GM18861 (cell line): ENCODE data around the gene B3GNT8.
"Not testable (repeated sequence)": the region's sequence is repeated elsewhere in the genome, so short reads cannot be mapped to it uniquely, and the experiment has no call there.

Experiments
- ATAC-seq: cut with Tn5 transposase; IDR thresholded peaks from one replicate; pipeline ENCODE4 v1.9.1; 2021; ENCODE audit not compliant: unreplicated experiment

The B3GNT8 gene

DNA sequence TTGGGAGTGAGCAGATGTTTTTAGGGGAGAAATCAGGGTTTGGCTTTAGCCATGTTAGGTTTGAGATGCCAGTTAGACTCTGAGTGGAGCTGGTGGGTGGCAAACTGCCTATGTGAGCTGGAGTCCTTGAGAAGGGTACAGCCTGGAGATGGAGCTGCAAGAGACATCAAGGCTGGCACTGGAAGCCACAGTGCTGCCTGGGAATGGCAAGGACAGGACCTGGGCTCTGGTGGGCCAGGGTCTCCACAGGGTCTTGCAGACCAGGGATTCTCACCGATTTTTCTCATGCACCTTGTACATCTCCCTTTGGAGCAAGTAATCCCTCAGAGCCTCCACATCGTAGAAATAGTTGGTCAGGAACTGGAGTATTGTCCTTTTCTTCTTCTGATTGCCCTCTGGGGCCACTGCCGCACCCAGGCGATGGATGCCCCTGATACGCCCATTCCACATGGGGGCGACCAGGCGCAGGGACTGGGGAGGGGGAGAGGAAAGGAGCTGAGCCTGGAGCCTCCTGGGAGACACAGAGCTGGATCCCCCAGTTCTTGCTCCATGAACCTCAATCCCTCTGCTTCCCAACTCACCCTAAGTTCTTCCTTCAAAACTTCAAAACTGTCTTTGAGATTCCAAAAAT is 10.9 kb upstream of the B3GNT8 start:
- no peak for ATAC-seq

DNA sequence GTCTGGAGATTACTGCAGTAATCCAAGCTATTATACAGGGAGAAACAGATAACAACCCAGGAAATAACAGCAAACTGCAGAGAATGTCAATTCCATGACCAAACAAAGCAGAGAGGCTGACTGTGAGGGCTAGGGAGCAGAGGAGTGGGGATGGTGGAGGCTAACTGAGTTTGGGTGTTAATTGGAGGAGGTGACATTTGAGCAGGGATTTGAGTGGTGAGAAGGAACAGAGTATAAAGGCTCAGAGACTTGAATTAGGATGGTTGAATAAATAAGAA is 9.4 kb upstream of the B3GNT8 start:
- ATAC-seq = no peak

DNA sequence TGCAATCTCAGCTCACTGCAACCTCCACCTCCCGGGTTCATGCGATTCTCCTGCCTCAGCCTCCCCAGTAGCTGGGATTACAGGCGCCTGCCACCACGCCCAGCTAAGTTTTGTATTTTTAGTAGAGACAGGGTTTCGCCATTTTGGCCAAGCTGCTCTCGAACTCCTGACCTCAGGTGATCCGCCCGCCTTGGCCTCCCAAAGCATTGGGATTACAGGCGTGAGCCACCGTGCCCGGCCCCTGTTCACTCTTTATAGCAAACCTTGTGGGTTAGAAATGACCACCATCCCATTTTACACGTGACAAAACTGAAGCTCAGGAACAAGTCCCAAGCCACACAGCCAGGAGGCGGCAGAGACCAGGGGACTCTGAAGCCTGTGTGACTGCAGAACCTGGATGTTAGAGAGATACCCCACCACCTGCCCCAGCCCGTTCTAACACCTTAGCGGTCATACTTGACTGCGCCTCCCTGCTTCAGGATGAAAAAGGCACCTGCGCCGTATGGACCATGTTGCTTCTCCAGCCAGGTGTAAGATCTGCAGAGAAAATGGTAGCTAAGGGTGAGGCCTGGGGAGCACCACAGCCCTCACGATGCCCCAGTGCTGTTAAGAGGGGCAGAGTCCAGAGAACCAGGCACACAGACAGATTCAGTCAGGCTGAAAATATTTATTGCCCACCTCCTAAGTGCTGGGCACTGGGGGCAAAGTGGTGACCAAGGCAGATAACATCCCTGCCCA is 8.9 kb upstream of the B3GNT8 start:
- ATAC-seq = no peak

DNA sequence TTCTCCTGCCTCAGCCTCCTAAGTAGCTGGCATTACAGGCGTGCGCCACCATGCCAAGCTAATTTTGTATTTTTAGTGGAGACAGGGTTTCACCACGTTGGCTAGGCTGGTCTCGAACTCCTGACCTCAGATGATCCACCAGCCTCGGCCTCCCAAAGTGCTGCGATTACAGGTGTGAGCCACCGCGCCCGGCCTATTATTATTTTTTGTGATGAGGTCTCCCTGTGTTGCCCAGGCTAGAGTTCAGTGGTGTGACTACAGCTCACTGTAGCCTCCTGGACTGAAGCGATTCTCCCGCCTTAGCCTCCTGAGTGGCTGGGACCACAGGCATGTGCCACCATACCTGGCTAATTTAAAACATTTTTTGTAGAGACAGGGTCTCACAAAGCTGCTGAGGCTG is 8.2 kb upstream of the B3GNT8 start:
- not testable (repeated sequence) for ATAC-seq

DNA sequence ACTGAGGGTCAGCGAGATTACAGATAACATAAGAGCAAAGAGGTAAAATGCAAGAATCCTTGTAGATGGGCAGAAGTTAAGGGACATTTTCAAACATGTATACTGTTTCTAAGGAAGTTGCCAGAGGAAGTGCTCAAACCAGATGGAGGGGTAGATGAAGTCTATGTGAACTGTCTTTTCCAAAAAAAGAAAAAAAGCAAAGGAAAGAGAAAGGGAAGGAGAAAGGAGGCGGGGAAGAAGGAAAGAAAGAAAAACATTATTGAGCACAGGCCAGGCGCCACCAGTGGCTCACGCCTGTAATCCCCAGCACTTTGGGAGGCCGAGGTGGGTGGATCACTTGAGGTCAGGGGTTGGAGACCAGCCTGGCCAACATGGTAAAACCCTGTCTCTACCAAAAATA is 7.3 kb upstream of the B3GNT8 start:
- no peak for ATAC-seq

DNA sequence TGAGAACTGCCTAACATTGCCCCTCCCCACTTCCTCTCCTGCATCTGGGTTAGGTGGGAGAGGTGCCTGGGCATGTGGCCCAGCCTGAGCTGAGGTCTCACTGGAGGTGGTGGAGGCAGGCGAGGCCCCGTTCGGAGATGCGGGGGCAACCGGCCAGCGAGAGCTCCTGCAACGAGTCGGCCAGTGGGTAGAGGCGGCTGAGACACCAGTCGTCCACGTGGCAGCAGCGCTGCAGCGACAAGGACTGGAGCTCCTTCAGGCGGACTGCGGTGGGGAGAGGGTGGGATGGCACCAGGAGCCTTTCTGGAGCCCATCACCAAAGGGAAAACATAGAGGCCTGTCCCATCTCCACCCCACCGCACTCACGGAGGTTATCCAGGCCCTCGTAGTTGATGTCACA is 6.0 kb upstream of the B3GNT8 start:
- no peak for ATAC-seq

DNA sequence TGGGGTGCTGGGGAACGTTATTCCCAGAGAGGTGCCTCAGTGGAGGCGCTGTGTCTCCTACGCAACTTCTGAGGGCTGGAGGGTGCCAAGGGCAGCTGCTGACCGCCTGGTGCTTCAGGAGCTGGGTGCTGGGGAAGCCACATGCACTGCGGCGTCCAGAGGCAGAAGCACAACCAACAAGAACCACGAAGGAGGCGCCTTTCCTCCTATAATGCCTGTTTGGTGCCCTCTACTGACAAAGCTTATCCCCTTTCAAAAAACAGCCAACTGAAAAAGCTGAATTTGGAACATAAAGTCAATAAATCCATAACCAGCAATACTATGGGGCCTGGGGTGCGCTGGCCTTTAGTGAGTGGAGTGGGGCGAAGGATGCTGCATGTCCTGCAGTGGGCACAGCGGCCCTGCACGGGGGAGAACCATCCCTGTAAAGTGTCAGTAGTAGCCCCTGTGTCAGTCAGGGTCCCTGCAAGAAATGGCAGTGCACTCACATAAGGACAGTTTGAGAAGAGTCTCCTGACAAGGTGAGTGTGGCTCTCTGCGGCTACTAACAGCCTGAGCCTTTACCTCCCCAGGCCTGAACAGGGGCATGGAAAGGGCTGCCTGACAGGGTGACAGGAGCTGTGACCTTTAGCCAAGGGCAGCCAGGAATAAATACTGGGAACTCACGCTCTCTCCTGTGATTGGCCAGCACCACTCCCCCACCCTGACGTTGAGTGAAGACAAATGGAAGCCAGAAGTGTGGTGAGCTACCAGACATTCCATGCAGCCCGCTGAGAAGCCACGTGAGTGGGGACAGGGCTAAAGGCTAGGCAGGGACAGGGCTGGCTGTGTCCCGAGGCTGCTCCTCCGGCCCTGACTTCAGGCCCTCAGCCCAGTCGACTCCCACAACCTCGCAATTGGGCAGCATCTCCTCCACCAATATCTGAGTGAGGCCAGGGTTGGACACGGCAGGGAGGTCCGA is 4.5 kb upstream of the B3GNT8 start:
- ATAC-seq = no peak

DNA sequence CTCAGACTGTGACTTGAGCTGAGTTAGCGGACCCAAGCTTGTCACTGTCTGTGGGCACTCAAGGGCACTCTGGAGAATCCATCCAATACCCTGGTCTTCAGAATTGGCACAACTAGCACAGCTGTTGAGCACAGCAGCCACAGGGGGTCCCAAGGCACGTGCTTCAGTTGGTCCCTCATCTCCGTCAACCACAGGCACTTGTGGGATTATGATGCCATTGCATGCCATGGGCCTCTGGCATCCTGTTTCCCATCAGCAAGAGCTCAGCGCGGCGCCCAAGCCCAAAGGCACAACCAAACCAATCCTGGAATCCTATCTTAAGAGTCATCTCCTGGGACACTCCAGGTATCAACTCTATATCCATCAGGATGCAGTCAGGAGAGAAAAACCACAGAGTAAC is 3.7 kb upstream of the B3GNT8 start:
- ATAC-seq = no peak

DNA sequence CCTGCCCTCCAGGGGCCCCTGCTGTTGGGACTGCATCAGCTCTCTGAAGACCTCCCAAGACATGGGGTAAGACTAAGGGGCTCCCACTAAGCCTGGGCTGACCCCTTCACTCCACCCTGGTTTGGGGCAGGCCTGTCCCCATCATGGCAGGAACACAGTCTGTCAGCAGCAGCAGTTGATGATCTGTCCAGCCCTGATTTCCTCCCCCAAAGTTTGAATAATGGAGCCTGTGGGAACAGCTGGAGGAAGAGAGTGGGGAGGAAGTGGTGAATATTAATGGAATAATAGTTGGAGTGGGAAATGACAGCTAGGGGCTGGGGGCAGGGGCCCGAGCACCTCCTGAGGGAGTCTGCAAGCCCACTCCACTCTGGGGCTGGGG is 1.3 kb upstream of the B3GNT8 start:
- no peak for ATAC-seq

DNA sequence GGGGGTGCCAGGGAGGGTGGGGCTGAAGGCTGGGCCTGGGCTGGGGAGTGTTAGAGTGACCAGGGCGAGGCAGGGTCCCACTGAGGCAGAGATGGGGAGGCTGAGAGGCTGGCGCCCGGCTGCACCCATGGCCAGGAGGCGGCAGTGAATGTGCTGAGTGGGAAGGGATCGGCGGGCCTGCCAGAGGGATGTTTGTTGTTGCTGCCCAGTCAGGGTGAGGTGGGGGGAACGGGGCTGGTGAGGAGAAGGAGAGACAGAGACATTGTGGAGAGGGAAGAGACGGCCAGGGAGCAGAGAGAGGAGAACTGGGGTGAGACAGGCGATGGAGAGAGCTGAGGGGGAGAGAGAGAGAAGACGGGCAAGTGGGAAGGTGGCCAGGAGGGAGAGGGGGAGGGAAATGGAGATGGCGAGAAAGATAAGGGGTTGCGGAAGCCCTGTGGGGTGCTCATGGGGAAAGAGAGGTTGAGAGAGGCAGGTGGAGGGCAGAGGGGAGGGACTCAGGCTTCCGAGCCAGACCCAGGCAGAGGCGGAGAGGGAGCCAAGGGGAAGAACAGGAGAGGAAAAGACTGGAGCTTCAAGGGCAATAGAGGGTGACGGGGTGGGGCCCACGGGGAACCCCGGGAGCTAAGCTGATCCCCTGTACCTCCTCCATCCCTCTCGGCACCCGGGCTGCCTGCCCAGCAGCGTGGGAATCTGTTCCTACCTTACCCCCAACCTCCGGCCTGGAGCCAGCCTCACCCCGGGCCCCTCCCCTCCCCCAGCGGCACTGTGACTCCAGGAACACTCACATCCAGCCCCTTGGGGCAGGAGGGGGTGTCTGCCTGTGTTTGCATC is 690 bp upstream of the B3GNT8 start:
- ATAC-seq = no peak

DNA sequence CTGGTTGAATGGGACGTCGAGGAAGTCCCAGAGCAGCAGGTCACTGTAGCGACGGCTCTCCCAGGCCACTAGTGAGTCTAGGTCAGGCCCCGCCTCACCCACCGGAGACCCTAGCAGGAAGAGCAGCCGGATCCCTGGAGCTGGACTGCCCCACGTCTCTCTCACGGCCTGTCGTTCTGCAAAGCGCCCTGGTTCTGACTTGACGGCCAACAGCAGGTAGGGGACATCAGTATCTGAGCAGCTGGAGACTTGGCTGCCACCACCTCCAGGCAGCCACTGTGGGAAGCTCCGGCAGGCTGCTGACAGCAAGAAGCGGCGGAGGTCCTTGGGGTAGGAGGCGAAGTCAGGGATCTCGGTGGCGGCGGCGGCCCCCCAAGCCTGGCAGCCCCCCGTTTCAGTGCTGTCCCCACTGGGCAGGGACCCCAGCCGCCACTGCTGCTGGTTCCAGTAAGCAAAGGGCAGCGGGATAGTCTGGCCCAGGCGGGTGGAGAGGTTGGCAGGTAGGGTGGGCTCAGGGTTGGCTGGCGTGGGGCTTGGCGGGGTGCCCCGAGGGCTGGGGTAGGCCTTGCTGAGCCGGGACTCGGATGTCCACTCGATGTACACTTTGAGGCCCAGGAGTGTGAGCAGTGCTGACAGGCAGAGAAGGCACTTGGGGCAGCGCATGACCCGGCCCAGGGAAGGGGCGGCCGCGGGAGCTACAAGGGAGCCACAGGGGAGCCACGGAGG is 895 bp downstream of the B3GNT8 start:
- no peak for ATAC-seq

DNA sequence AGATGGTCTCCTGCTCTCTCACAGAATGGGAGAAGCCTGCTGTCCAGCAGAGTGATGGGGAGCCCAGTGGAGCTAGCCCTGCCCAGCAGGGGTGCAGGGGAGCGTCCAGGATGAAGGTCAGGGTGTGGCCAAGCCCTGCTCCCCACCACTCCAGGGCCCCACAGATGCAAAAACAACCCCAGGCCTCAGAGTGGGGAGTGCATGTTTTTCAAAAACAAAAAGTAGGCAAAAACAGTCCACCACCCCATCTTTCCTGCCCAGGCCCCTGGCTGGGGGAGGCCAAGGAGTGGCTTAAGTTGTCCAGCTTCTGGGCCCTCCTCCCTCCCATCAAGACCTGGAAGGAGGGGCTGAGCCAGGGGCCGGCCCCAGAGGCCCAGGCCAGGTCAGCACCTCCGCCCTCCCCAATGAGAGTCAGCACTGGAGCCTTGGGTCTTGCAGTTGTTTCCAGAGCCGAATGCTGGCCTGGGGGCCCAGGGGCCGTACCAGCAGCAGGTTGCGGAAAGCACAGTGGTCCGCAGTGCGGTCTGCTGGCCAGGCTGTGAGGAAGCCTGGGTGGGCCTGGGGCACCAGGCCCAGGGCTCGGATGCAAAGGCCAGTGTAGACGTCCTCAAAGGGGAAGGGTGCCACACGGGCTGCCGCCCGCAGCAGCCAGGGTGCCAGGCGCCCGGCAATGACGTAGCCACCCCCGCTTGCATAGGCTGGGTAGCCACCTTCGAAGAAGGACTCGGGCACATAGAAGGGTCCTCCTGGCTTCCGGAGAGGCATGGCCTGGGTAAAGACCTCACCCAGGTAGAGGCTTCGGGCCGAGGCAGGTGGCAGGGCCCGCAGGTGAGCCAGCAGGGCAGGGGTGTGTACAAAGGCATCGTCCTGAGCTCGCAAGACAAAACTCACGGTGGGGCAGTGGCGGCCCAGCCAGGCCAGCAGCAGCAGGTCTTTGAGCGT is 1.7 kb downstream of the B3GNT8 start:
- no peak for ATAC-seq

DNA sequence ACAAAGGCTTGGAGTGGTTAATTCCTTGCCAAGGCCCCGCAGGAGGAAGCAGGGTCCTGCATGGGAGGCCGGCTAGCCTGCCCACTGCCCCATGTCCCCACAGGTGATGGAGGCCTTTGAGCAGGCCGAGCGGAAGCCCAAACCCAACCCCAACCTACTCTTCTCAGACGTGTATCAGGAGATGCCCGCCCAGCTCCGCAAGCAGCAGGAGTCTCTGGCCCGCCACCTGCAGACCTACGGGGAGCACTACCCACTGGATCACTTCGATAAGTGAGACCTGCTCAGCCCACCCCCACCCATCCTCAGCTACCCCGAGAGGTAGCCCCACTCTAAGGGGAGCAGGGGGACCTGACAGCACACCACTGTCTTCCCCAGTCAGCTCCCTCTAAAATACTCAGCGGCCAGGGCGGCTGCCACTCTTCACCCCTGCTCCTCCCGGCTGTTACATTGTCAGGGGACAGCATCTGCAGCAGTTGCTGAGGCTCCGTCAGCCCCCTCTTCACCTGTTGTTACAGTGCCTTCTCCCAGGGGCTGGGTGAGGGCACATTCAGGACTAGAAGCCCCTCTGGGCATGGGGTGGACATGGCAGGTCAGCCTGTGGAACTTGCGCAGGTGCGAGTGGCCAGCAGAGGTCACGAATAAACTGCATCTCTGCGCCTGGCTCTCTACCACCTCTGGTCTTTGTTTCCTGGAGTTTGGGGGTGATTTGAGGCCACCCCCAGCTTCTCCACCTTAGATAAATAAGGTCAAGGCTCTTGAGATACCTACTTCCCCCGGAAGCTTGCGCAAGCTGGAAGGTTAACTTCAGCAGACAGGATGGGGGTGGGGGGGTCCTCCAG is 2.6 kb downstream of the B3GNT8 start:
- ATAC-seq = no peak

DNA sequence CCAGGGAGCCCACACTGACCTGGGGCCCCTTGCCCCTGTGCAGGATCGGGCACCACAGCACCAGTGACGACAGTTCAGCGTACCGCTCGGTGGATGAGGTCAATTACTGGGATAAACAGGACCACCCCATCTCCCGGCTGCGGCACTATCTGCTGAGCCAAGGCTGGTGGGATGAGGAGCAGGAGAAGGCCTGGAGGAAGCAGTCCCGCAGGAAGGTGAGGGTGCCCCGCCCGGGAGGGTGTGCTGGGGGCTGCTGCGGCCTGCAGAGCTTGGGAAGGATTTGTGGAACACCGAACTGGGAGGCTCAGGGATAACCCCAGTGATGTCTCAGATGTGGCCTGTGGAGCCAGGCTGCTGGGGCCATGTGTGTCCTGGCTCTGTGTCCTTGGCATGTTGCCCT is 4.2 kb downstream of the B3GNT8 start:
- no peak for ATAC-seq

DNA sequence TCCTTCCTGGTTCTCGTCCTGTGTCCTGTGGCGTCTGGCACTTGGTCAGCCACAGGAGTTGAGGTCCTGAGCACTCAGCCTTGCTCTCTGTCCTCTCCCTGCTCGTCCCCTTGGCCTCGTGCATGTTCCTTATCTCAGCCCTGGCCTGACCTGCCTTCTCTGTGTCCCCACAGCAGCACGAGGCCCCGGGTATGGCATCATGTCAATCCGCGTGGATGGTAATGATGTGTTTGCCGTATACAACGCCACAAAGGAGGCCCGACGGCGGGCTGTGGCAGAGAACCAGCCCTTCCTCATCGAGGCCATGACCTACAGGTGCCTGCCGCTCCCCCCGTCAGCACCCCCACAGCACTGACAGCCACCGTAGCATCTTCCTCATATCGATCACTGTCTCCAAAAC is 4.7 kb downstream of the B3GNT8 start:
- no peak for ATAC-seq

DNA sequence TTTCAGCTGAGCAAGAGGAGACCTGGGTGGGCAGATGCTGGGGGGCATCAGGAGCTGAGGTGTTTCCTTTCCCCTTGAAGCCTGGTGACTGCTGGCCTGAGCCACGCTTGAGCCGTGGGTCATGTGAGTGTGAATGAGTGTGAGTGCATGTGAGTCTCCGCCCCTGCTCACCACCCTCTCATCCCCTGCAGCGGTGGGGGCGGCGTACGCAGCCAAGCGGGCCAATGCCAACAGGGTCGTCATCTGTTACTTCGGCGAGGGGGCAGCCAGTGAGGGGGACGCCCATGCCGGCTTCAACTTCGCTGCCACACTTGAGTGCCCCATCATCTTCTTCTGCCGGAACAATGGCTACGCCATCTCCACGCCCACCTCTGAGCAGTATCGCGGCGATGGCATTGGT is 5.2 kb downstream of the B3GNT8 start:
- ATAC-seq = no peak

DNA sequence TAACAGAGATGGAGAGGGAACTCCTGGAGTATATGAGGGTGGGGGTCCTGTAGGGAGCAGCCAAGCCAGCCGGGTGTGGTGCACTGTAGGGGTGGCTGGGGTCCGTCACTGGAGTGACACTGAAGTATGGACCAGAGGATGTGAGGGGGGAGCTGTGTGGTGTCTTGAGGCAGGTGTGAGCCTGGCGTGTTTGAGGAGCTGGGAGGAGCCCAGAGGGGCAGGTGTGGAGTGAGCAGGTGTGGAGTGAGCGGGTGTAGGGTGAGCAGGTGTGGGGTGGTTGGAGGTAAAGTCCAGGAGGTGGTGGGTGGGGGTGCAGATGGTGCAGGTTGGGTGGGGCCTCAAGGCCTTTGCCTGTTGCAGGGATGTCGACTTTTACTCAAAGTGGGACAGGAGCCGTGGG is 5.9 kb downstream of the B3GNT8 start:
- no peak for ATAC-seq

DNA sequence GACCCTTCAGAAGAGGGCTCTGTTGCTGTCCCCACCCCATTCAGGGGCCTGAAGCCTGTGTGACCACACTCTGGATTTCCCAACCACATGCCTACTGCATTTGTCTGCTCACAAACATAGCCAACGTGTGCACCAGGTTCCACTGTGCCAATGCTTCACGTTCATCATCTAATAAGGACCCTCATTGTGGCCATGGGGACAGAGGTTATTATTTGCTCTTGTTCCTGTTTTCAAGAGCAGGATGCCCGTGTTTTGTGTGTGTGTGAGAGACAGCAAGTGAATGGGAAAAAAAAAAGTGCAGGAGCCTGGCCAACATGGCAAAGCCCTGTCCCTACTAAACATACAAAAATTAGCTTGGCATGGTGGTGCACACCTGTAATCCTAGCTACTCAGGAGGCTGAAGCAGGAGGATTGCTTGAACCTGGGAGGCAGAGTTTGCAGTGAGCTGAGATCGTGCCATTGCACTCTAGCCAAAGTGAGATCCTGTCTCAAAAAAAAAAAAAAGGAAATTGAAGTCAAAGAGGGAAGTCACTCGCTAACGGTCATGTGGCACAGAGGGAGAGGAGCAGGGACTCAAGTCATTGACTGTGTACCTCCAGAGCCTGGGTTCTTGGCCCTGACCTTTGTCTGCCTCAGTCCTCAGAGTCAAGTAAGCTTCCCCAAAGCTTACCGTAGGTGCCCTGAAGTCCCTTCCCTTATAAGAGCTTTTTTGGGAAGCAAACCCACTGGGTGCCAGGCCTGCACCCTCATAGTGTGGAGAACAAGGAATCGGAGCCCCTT is 6.9 kb downstream of the B3GNT8 start:
- ATAC-seq = no peak
